PFSK-1 (cell line): ENCODE data around the gene LRMDA.

Experiments
- POLR2AphosphoS5 ChIP-seq: IDR thresholded peaks from 2 replicates; pipeline ENCODE4 v1.6.1; 2012; ENCODE audit warnings: low read depth, mild to moderate bottlenecking, control low read depth, low read length, moderate library complexity
- SIN3A ChIP-seq: IDR thresholded peaks from 2 replicates; pipeline ENCODE4 v1.6.1; 2012; ENCODE audit warnings: mild to moderate bottlenecking, low read length, moderate library complexity, borderline replicate concordance; ENCODE audit not compliant: insufficient read depth

GRCh38 chr10:76336213-76336963 lies 905.0 kb downstream of the LRMDA start:
- TF ChIP-seq SIN3A (no peak), POLR2AphosphoS5 (no peak)
